Mammary microvascular endothelial cell (primary cell): ENCODE data around the gene STT3A. TPM values are rescaled to one million over a fixed set of nuclear protein-coding genes. Genes with fewer than 3 reads are reported as not detected.

Experiments used
- total RNA-seq: library from RNA; depleted of rRNA; stranded (reverse); fragments of >200 nt; gene quantifications from 2 replicates; pipeline ENCODE4 v1.2.3, GENCODE V29; 2015

Gene STT3A
- total RNA-seq = 189 and 225 TPM in 2 replicates

GRCh38 chr11:125592305-125593113, at the start of gene STT3A:
STT3A (plus strand) TSS chr11:125592852; CDS start chr11:125595916, 3,064 bp downstream.

GRCh38 chr11:125568970-125569914, 23.4 kb upstream of the STT3A start, which contains the start of gene EI24:
EI24 (plus strand) TSS chr11:125569477; CDS start chr11:125572528, 3,051 bp downstream.

GRCh38 chr11:125624756-125625213, 32.1 kb downstream of the STT3A start, which contains the start of gene CHEK1:
CHEK1 (plus strand) TSS chr11:125625163; CDS start chr11:125626769, 1,606 bp downstream.

Other genes with a start within 250 kb of the STT3A start
- 30.1 and 39.5 TPM in 2 replicates for gene FEZ1, start 96.6 kb upstream of the STT3A start, total RNA-seq
- gene EI24, start 23.4 kb upstream of the STT3A start, total RNA-seq = 134 and 138 TPM in 2 replicates
- 31.8 and 34.8 TPM in 2 replicates for gene CHEK1, start 32.3 kb downstream of the STT3A start, total RNA-seq
- gene ACRV1, start 88.0 kb downstream of the STT3A start, total RNA-seq = not detected in 2 replicates
- not detected in 2 replicates for gene PATE1, start 153.4 kb downstream of the STT3A start, total RNA-seq
- 1.3 TPM in 1 of 2 replicates, not detected in the other for gene PATE2, start 186.0 kb downstream of the STT3A start, total RNA-seq
- not detected in 2 replicates for gene PATE3, start 195.3 kb downstream of the STT3A start, total RNA-seq
- gene PATE4, start 240.5 kb downstream of the STT3A start, total RNA-seq = not detected in 2 replicates